Neural progenitor cell (in vitro differentiated cells): ENCODE results near the gene NLRC3. TPM values are rescaled to one million over a fixed set of nuclear protein-coding genes. Genes with fewer than 3 reads are reported as not detected.

Source experiments
- DNase-seq: peaks from one replicate; pipeline ENCODE4 v3.0.0-alpha.2; 2016; ENCODE audit warnings: low spot score
- H2AFZ ChIP-seq: fragments of 200-600 bp; sonication (generic); replicated peaks from 2 replicates; pipeline ENCODE4 v1.6.1; 2016; ENCODE audit warnings: antibody characterized with exemption
- H3F3A ChIP-seq: fragments of 200-600 bp; sonication (generic); 2 replicates; pipeline ENCODE4 v1.6.1; 2016; ENCODE audit warnings: antibody characterized with exemption, low read depth
- H3K27ac ChIP-seq: fragments of 200-600 bp; sonication (generic); 2 replicates; pipeline ENCODE4 v1.5.1; 2016; ENCODE audit warnings: mild to moderate bottlenecking
- H3K27me3 ChIP-seq: fragments of 200-600 bp; sonication (generic); 2 replicates; pipeline ENCODE4 v1.6.1; 2016; ENCODE audit warnings: mild to moderate bottlenecking, moderate library complexity
- H3K36me3 ChIP-seq: fragments of 200-600 bp; sonication (generic); 2 replicates; pipeline ENCODE4 v1.5.1; 2016
- H3K4me1 ChIP-seq: fragments of 200-600 bp; sonication (generic); 2 replicates; pipeline ENCODE4 v1.6.1; 2016; ENCODE audit warnings: mixed run types
- H3K4me2 ChIP-seq: fragments of 200-600 bp; sonication (generic); 2 replicates; pipeline ENCODE4 v1.6.1; 2016
- H3K4me3 ChIP-seq: fragments of 200-600 bp; sonication (generic); 2 replicates; pipeline ENCODE4 v1.5.1; 2016
- H3K79me2 ChIP-seq: fragments of 200-600 bp; sonication (generic); 2 replicates; pipeline ENCODE4 v1.6.1; 2016; ENCODE audit warnings: low read depth
- H3K9ac ChIP-seq: fragments of 200-600 bp; sonication (generic); 2 replicates; pipeline ENCODE4 v1.6.1; 2016
- H3K9me3 ChIP-seq: fragments of 200-600 bp; sonication (generic); 2 replicates; pipeline ENCODE4 v1.5.1; 2016; ENCODE audit warnings: low read depth
- H4K20me1 ChIP-seq: fragments of 200-600 bp; sonication (generic); 2 replicates; pipeline ENCODE4 v1.6.1; 2016; ENCODE audit warnings: low read depth
- H3K27ac Mint-ChIP-seq: 3 replicates; pipeline ENCODE4 v1.8.0; 2021; ENCODE audit warnings: mixed read lengths
- H3K27me3 Mint-ChIP-seq: 2 replicates; pipeline ENCODE4 v1.8.0; 2022; ENCODE audit warnings: low read depth, mild to moderate bottlenecking, inconsistent platforms, moderate library complexity, mixed read lengths; ENCODE audit not compliant: insufficient read depth
- H3K36me3 Mint-ChIP-seq: 3 replicates; pipeline ENCODE4 v1.8.0; 2021; ENCODE audit warnings: mixed read lengths
- H3K4me1 Mint-ChIP-seq: 3 replicates; pipeline ENCODE4 v1.8.0; 2021; ENCODE audit warnings: mixed read lengths
- H3K4me3 Mint-ChIP-seq: 3 replicates; pipeline ENCODE4 v1.8.0; 2021; ENCODE audit warnings: mild to moderate bottlenecking, moderate library complexity, mixed read lengths
- H3K9me3 Mint-ChIP-seq: 3 replicates; pipeline ENCODE4 v1.8.0; 2020; ENCODE audit warnings: mixed read lengths
- CTCF ChIP-seq: fragments of 200-600 bp; sonication (generic); IDR thresholded peaks from 2 replicates; pipeline ENCODE4 v1.5.1; 2017; ENCODE audit warnings: antibody characterized with exemption, mild to moderate bottlenecking
- EZH2 ChIP-seq: fragments of 200-600 bp; sonication (generic); IDR thresholded peaks from 2 replicates; pipeline ENCODE4 v1.6.1; 2017; ENCODE audit warnings: antibody characterized with exemption, mild to moderate bottlenecking, moderate library complexity
- EZH2phosphoT487 ChIP-seq: fragments of 200-600 bp; sonication (generic); IDR thresholded peaks from 2 replicates; pipeline ENCODE4 v1.6.1; 2017; ENCODE audit warnings: antibody characterized with exemption
- total RNA-seq: library from RNA; depleted of rRNA; stranded (reverse); fragments of >200 nt; gene quantifications from 2 replicates; pipeline ENCODE4 v1.2.3, GENCODE V29; 2015; ENCODE audit warnings: low replicate concordance

Gene NLRC3
- total RNA-seq, 1 donor from 2014 or later: not detected

GRCh38 chr16:3591991-3592390 lies 14.8 kb upstream of the NLRC3 start:
- no peaks in the 10 kb centered on the region for H3K4me1 Mint-ChIP-seq
- H3K27ac ChIP-seq: no peak overlapping the region

GRCh38 chr16:3591436-3591803 lies 14.2 kb upstream of the NLRC3 start:
- H3K27me3 Mint-ChIP-seq: no peaks in the 10 kb centered on the region
- H3K4me1 Mint-ChIP-seq: no peaks in the 10 kb centered on the region

More at GRCh38 chr16:3591991-3592390, 14.8 kb upstream of the NLRC3 start:
- H3K36me3 Mint-ChIP-seq: peaks cover 15% of the 10 kb centered on the region
- H3K36me3 ChIP-seq: no peaks in the 10 kb centered on the region
- H3K9me3 ChIP-seq: no peaks in the 10 kb centered on the region
- TF ChIP-seq CTCF (no peak), EZH2 (no peak), EZH2phosphoT487 (no peak)
- no peak overlapping the region for H3K4me2 ChIP-seq
- no peak for DNase-seq
- no peaks in the 10 kb centered on the region for H3K79me2 ChIP-seq
- no peak overlapping the region for H2AFZ ChIP-seq
- H4K20me1 ChIP-seq: no peaks in the 10 kb centered on the region
- no peak overlapping the region for H3K4me3 ChIP-seq
- H3K9me3 Mint-ChIP-seq: no peaks in the 10 kb centered on the region
- H3K27me3 Mint-ChIP-seq: no peaks in the 10 kb centered on the region
- H3K4me3 Mint-ChIP-seq: no peak overlapping the region
- no peak overlapping the region for H3K27ac Mint-ChIP-seq
- no peak overlapping the region for H3K9ac ChIP-seq
- H3K27me3 ChIP-seq: no peaks in the 10 kb centered on the region
- H3F3A ChIP-seq: no peaks in the 10 kb centered on the region
- no peaks in the 10 kb centered on the region for H3K4me1 ChIP-seq

GRCh38 chr16:3590736-3591435 lies 13.7 kb upstream of the NLRC3 start:
- Mint-ChIP-seq H3K9me3 (no peaks in the 10 kb centered on the region), H3K27ac (no peak overlapping the region), H3K4me3 (no peak overlapping the region), H3K36me3 (peaks cover 17% of the 10 kb centered on the region), H3K27me3 (no peaks in the 10 kb centered on the region), H3K4me1 (no peaks in the 10 kb centered on the region)
- H3F3A ChIP-seq: no peaks in the 10 kb centered on the region
- H3K36me3 ChIP-seq: no peaks in the 10 kb centered on the region
- H3K4me3 ChIP-seq: no peak overlapping the region
- no peaks in the 10 kb centered on the region for H3K79me2 ChIP-seq
- no peaks in the 10 kb centered on the region for H4K20me1 ChIP-seq
- H2AFZ ChIP-seq: no peak overlapping the region
- H3K9me3 ChIP-seq: no peaks in the 10 kb centered on the region
- TF ChIP-seq EZH2: no peak
- TF ChIP-seq CTCF: no peak
- no peak for TF ChIP-seq EZH2phosphoT487
- no peaks in the 10 kb centered on the region for H3K4me1 ChIP-seq
- H3K27me3 ChIP-seq: no peaks in the 10 kb centered on the region
- H3K4me2 ChIP-seq: no peak overlapping the region
- DNase-seq: no peak
- no peak overlapping the region for H3K9ac ChIP-seq
- H3K27ac ChIP-seq: no peak overlapping the region

More at GRCh38 chr16:3591436-3591803, 14.2 kb upstream of the NLRC3 start:
- Histone ChIP-seq H3K4me1 (no peaks in the 10 kb centered on the region), H3K27me3 (no peaks in the 10 kb centered on the region), H3F3A (no peaks in the 10 kb centered on the region), H3K36me3 (no peaks in the 10 kb centered on the region), H3K4me2 (no peak overlapping the region), H2AFZ (no peak overlapping the region), H3K9ac (no peak overlapping the region), H3K27ac (no peak overlapping the region), H4K20me1 (no peaks in the 10 kb centered on the region), H3K79me2 (no peaks in the 10 kb centered on the region), H3K4me3 (no peak overlapping the region), H3K9me3 (no peaks in the 10 kb centered on the region)
- H3K9me3 Mint-ChIP-seq: no peaks in the 10 kb centered on the region
- no peak for DNase-seq
- no peak for TF ChIP-seq EZH2phosphoT487
- no peak for TF ChIP-seq EZH2
- no peak for TF ChIP-seq CTCF
- peak overlapping the region; percentile 76 for H3K27ac Mint-ChIP-seq
- no peak overlapping the region for H3K4me3 Mint-ChIP-seq
- H3K36me3 Mint-ChIP-seq: peaks cover 15% of the 10 kb centered on the region
